CD4-positive, alpha-beta T cell treated with Interferon alpha-2 for 1 hour (primary cell): Measurements from ENCODE around the gene PRUNE2.
"Not testable (repeated sequence)": the region's sequence is repeated elsewhere in the genome, so short reads cannot be mapped to it uniquely, and the experiment has no call there.

Source experiments
- DNase-seq, 2 donors: peaks; one replicate each; pipeline ENCODE4 v3.0.0-alpha.2; 2020 to 2022

Gene PRUNE2

GRCh38 chr9:76866689-76867088 lies 39.2 kb downstream of the PRUNE2 start:
- DNase-seq: no peak

- no peak for DNase-seq
Measured at GRCh38 chr9:76863832-76864231, 42.1 kb downstream of the PRUNE2 start.

GRCh38 chr9:76859860-76860259 lies 46.1 kb downstream of the PRUNE2 start:
- DNase-seq: no peak

GRCh38 chr9:76858248-76858647 lies 47.7 kb downstream of the PRUNE2 start:
- not testable (repeated sequence) for DNase-seq

GRCh38 chr9:76856016-76856415 lies 49.9 kb downstream of the PRUNE2 start:
- DNase-seq: no peak

- no peak for DNase-seq
Measured at GRCh38 chr9:76855015-76855414, 50.9 kb downstream of the PRUNE2 start.

GRCh38 chr9:76852026-76852425 lies 53.9 kb downstream of the PRUNE2 start:
- no peak for DNase-seq

- no peak for DNase-seq
Measured at GRCh38 chr9:76846297-76846696, 59.6 kb downstream of the PRUNE2 start.

GRCh38 chr9:76845254-76845653 lies 60.7 kb downstream of the PRUNE2 start:
- DNase-seq: no peak

GRCh38 chr9:76835571-76836283 lies 70.2 kb downstream of the PRUNE2 start:
- no peak for DNase-seq

GRCh38 chr9:76828447-76828846 lies 77.5 kb downstream of the PRUNE2 start:
- no peak for DNase-seq

- DNase-seq: no peak
Measured at GRCh38 chr9:76827296-76828080, 78.4 kb downstream of the PRUNE2 start.

- no peak for DNase-seq
Measured at GRCh38 chr9:76820431-76820830, 85.5 kb downstream of the PRUNE2 start.

GRCh38 chr9:76818271-76818670 lies 87.6 kb downstream of the PRUNE2 start:
- DNase-seq: no peak

GRCh38 chr9:76817489-76817888 lies 88.4 kb downstream of the PRUNE2 start:
- DNase-seq: no peak

- no peak for DNase-seq
Measured at GRCh38 chr9:76812591-76812990, 93.3 kb downstream of the PRUNE2 start.

- DNase-seq: peak in 1 of 2 donors; percentile 8
Measured at GRCh38 chr9:76810377-76810957, 95.4 kb downstream of the PRUNE2 start.

- DNase-seq: no peak
Measured at GRCh38 chr9:76808636-76809035, 97.3 kb downstream of the PRUNE2 start.

- DNase-seq: no peak
Measured at GRCh38 chr9:76803762-76804161, 102.2 kb downstream of the PRUNE2 start.

GRCh38 chr9:76803083-76803482 lies 102.8 kb downstream of the PRUNE2 start:
- DNase-seq: no peak

GRCh38 chr9:76800901-76801300 lies 105.0 kb downstream of the PRUNE2 start:
- DNase-seq: no peak

GRCh38 chr9:76799473-76799872 lies 106.4 kb downstream of the PRUNE2 start:
- no peak for DNase-seq

GRCh38 chr9:76798527-76798926 lies 107.4 kb downstream of the PRUNE2 start:
- no peak for DNase-seq

GRCh38 chr9:76796296-76796695 lies 109.6 kb downstream of the PRUNE2 start:
- no peak for DNase-seq
